Measurements from ENCODE around the gene TIGAR.

Gene TIGAR, protein sequence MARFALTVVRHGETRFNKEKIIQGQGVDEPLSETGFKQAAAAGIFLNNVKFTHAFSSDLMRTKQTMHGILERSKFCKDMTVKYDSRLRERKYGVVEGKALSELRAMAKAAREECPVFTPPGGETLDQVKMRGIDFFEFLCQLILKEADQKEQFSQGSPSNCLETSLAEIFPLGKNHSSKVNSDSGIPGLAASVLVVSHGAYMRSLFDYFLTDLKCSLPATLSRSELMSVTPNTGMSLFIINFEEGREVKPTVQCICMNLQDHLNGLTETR

DNA sequence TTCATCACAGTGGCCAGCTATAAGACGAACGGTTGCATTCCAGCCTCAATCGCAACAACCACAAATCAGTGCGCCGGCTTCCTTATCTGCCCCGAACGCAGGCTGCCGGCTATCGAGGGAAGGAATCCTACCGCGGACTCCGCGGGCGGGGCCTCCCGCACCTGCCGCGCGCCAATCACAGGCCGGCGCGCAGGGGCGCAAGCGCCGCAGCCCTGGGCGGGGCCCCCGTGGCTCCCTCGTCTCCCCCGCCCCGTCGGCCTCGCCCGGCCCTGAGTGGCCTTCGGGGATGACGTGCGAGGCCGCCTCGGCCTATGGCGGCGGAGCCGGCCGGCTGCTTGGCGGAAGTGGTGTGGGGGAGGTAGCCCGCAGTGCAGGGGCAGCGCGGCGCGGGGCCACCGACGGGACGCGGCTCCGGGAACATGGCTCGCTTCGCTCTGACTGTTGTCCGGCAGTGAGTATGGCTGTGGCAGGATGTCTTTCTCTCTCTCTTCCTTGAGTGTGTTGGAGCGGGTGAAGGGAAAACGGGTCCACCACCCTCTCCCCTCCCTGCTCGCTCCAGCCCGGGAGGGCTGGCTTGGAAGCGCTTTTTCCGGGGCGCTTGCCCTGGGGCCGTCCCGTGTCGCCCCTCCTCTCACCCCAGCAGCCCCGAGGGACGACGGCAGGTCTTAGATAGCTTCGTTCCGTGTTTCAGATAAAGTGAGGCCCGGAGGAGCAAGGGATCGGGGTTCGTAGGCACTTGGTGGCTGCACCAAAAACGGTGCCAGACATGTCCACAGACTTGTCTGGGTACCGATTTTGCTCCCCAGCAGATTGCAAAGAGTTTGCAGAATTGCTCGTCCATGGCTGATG, at the start of gene TIGAR:
Gene TIGAR, plus strand, starts transcription at position 361 of the 849 bp plus-strand sequence. Its CDS starts 59 bp downstream, at position 420.
- H3K36me3 ChIP-seq (replicated peaks; ENCODE audit: low read depth, low read length) = peaks cover 4% of the 10 kb centered on the region
- H3K79me2 ChIP-seq (ENCODE audit: low read length) = peaks cover 40% of the 10 kb centered on the region
- H2AFZ ChIP-seq (ENCODE audit: low read depth, low read length) = peak within 1 kb of the TSS; percentile 20
- no peaks in the 10 kb centered on the region for H4K20me1 ChIP-seq (ENCODE audit: insufficient read depth, low read length)
- peak within 1 kb of the TSS; percentile 96 for H3K4me3 ChIP-seq (ENCODE audit: low read length)
- H3K4me2 ChIP-seq (ENCODE audit: low read length) = peak within 1 kb of the TSS; percentile 95
- no peak for TF ChIP-seq EZH2phosphoT487 (IDR thresholded peaks at IDR 0.05; ENCODE audit: low read depth)
- TF ChIP-seq, protein P1, sequence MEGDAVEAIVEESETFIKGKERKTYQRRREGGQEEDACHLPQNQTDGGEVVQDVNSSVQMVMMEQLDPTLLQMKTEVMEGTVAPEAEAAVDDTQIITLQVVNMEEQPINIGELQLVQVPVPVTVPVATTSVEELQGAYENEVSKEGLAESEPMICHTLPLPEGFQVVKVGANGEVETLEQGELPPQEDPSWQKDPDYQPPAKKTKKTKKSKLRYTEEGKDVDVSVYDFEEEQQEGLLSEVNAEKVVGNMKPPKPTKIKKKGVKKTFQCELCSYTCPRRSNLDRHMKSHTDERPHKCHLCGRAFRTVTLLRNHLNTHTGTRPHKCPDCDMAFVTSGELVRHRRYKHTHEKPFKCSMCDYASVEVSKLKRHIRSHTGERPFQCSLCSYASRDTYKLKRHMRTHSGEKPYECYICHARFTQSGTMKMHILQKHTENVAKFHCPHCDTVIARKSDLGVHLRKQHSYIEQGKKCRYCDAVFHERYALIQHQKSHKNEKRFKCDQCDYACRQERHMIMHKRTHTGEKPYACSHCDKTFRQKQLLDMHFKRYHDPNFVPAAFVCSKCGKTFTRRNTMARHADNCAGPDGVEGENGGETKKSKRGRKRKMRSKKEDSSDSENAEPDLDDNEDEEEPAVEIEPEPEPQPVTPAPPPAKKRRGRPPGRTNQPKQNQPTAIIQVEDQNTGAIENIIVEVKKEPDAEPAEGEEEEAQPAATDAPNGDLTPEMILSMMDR (IDR thresholded peaks at IDR 0.05; ENCODE audit: low read depth, low read length) = no peak
- peaks cover 25% of the 10 kb centered on the region for H3K4me1 ChIP-seq (ENCODE audit: low read length)
- no peaks in the 10 kb centered on the region for H3K27me3 ChIP-seq (ENCODE audit: low read depth, low read length)
- peak within 1 kb of the TSS; percentile 62 for H3K27ac ChIP-seq (ENCODE audit: low read length)
- peak within 1 kb of the TSS; percentile 76 for H3K9ac ChIP-seq (ENCODE audit: low read length)
- no peaks in the 10 kb centered on the region for H3K9me3 ChIP-seq (ENCODE audit: insufficient read depth, low read length)

DNA sequence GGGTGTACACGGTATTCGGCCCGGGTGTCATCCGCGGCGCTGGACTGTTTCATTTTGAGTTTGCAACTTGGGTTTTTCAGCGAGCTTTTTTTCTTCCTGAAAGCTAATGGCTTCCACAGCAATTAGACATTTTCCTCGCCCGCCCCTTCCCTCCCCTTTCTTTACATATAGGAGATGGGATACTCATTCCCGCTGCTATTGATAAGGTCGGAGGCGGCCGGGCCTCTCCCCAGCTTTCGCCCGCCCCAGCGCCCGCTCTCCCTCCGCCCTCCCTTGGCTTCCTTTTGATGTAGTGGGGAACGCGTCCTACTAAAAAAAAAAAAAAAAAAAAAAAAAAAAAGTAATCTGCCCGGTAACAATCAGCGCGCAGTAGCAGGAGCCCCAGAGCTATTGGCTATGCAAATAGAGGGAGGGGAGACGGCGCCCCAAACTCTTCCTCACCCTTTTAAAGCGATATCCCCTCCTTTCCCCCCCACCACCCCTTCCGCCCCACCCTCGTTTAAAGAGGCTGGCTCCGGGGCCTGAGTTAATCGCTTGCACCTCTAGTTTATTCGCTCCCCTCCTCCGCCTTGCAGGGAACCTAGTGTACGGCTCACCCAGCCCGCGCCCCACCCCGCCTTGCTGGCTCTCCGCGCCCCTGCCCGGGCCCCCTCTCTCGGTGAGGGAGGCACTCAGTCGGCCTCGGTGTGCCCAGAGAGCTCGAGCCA, 49.1 kb upstream of the TIGAR start:
- no peak overlapping the region for H2AFZ ChIP-seq (ENCODE audit: low read depth, low read length)
- H3K27ac ChIP-seq (ENCODE audit: low read length) = peak overlapping the region; percentile 86
- H3K9me3 ChIP-seq (ENCODE audit: insufficient read depth, low read length) = no peaks in the 10 kb centered on the region
- peak overlapping the region; percentile 92 for H3K4me2 ChIP-seq (ENCODE audit: low read length)
- peaks cover 31% of the 10 kb centered on the region for H3K4me1 ChIP-seq (ENCODE audit: low read length)
- peaks cover 31% of the 10 kb centered on the region for H3K36me3 ChIP-seq (replicated peaks; ENCODE audit: low read depth, low read length)
- H4K20me1 ChIP-seq (ENCODE audit: insufficient read depth, low read length) = peaks cover 12% of the 10 kb centered on the region
- peak overlapping the region; percentile 99 for H3K9ac ChIP-seq (ENCODE audit: low read length)
- H3K4me3 ChIP-seq (ENCODE audit: low read length) = peak overlapping the region; percentile 93
- H3K27me3 ChIP-seq (ENCODE audit: low read depth, low read length) = no peaks in the 10 kb centered on the region
- H3K79me2 ChIP-seq (ENCODE audit: low read length) = peaks cover 59% of the 10 kb centered on the region
- TF ChIP-seq EZH2phosphoT487 (IDR thresholded peaks at IDR 0.05; ENCODE audit: low read depth) = no peak
- TF ChIP-seq, protein P1 (IDR thresholded peaks at IDR 0.05; ENCODE audit: low read depth, low read length) = no peak

DNA sequence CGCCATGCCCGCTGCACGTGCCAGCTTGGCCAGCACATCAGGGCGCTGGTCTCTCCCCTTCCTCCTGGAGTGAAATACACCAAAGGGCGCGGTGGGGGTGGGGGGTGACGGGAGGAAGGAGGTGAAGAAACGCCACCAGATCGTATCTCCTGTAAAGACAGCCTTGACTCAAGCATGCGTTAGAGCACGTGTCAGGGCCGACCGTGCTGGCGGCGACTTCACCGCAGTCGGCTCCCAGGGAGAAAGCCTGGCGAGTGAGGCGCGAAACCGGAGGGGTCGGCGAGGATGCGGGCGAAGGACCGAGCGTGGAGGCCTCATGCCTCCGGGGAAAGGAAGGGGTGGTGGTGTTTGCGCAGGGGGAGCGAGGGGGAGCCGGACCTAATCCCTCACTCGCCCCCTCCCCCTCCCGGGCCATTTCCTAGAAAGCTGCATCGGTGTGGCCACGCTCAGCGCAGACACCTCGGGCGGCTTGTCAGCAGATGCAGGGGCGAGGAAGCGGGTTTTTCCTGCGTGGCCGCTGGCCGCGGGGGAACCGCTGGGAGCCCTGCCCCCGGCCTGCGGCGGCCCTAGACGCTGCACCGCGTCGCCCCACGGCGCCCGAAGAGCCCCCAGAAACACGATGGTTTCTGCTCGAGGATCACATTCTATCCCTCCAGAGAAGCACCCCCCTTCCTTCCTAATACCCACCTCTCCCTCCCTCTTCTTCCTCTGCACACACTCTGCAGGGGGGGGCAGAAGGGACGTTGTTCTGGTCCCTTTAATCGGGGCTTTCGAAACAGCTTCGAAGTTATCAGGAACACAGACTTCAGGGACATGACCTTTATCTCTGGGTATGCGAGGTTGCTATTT, 48.4 kb upstream of the TIGAR start:
- H2AFZ ChIP-seq (ENCODE audit: low read depth, low read length) = no peak overlapping the region
- H3K4me3 ChIP-seq (ENCODE audit: low read length) = peak overlapping the region; percentile 93
- peak overlapping the region; percentile 92 for H3K4me2 ChIP-seq (ENCODE audit: low read length)
- H3K27me3 ChIP-seq (ENCODE audit: low read depth, low read length) = no peaks in the 10 kb centered on the region
- H3K79me2 ChIP-seq (ENCODE audit: low read length) = peaks cover 67% of the 10 kb centered on the region
- peaks cover 19% of the 10 kb centered on the region for H4K20me1 ChIP-seq (ENCODE audit: insufficient read depth, low read length)
- peak overlapping the region; percentile 99 for H3K9ac ChIP-seq (ENCODE audit: low read length)
- TF ChIP-seq EZH2phosphoT487 (IDR thresholded peaks at IDR 0.05; ENCODE audit: low read depth) = no peak
- TF ChIP-seq, protein P1 (IDR thresholded peaks at IDR 0.05; ENCODE audit: low read depth, low read length) = no peak
- peaks cover 38% of the 10 kb centered on the region for H3K36me3 ChIP-seq (replicated peaks; ENCODE audit: low read depth, low read length)
- peaks cover 32% of the 10 kb centered on the region for H3K4me1 ChIP-seq (ENCODE audit: low read length)
- H3K27ac ChIP-seq (ENCODE audit: low read length) = peak overlapping the region; percentile 86
- H3K9me3 ChIP-seq (ENCODE audit: insufficient read depth, low read length) = no peaks in the 10 kb centered on the region

All from OCI-LY3 (cell line).